GM12878 (cell line): ENCODE measurements around the gene FGD5.

Experiments used
- MXI1 ChIP-seq: fragments of 150-350 bp; IDR thresholded peaks from 2 replicates; pipeline ENCODE4 v1.6.1; 2011; ENCODE audit warnings: low read depth, mild to moderate bottlenecking, inconsistent platforms, low read length, improper control_type of control experiment
- POLR2A ChIP-seq: IDR thresholded peaks from 2 replicates; pipeline ENCODE4 v1.6.1; 2011; ENCODE audit warnings: low read depth, mild to moderate bottlenecking, low read length
- SIN3A ChIP-seq: IDR thresholded peaks from 2 replicates; pipeline ENCODE4 v1.6.1; 2012; ENCODE audit warnings: low read depth, low read length, improper control_type of control experiment
- SRF ChIP-seq, 2 experiments: IDR thresholded peaks; 2 replicates each; pipeline ENCODE4 v1.6.1; 2011; ENCODE audit warnings: low read depth in 2 of 2, low read length in 2 of 2, mild to moderate bottlenecking in 1 of 2, moderate library complexity in 1 of 2
- TAF1 ChIP-seq: IDR thresholded peaks from 2 replicates; pipeline ENCODE4 v1.6.1; 2011; ENCODE audit warnings: mild to moderate bottlenecking, low read depth, low read length, borderline replicate concordance
- YBX1 ChIP-seq: fragments of 450-650 bp; IDR thresholded peaks from 2 replicates; pipeline ENCODE4 v1.6.1; 2016; ENCODE audit warnings: antibody characterized with exemption
- TF ChIP-seq, protein P1 (sequence below), 3 experiments: IDR thresholded peaks in 2 of 3; conservative IDR thresholded peaks in 1 of 3; 2 replicates each; pipeline ENCODE4 v1.5.1; 2011; ENCODE audit warnings: low read depth in 3 of 3, low read length in 3 of 3, mild to moderate bottlenecking in 3 of 3, control low read depth in 2 of 3, moderate library complexity in 2 of 3, inconsistent platforms in 1 of 3, mixed read lengths in 1 of 3; ENCODE audit not compliant: control insufficient read depth in 2 of 3, insufficient read depth in 1 of 3; ENCODE audit errors: extremely low read depth in 1 of 3

DNA sequence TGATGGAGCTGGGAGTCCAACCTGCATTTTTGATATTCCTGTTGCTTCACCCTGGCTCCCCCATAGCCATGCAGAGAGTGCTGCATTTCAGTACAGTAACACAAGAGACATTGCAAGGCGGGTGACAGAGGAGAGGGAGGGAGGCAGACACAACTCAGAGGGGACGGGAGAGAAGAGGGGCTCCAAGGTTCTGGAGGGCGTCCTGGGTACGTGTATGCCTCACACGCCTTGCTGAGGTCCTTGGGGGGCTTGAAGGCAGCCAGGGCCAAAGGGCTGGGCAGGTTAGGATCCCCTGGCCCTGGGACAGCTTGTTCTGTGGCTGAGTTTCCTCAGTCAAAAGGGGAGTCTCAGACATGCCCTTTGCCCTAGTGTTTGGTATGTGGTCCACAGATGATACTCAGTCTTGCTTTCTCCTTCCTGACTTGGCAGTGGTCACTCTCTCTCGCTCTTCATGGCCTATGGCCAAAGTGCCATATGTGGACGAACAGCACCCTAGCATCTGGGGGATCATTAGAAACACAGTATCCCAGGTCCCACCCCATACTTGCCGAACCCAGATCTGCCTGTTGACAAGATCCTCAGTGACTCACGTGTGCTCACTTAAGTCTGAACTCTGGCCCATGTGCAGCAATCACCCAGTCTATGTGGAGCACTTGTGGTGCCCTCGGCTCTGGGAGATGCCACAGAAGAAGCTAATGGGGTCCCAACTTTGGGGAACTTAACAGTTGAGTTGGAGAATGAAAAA is 52.9 kb downstream of the FGD5 start:
- TF ChIP-seq POLR2A: no peak
- TF ChIP-seq MXI1: no peak
- TF ChIP-seq SRF (IDR thresholded peaks at IDR 0.05; ENCODE audit: low read depth in 2 of 2, low read length in 2 of 2): no peak
- TF ChIP-seq, protein P1, sequence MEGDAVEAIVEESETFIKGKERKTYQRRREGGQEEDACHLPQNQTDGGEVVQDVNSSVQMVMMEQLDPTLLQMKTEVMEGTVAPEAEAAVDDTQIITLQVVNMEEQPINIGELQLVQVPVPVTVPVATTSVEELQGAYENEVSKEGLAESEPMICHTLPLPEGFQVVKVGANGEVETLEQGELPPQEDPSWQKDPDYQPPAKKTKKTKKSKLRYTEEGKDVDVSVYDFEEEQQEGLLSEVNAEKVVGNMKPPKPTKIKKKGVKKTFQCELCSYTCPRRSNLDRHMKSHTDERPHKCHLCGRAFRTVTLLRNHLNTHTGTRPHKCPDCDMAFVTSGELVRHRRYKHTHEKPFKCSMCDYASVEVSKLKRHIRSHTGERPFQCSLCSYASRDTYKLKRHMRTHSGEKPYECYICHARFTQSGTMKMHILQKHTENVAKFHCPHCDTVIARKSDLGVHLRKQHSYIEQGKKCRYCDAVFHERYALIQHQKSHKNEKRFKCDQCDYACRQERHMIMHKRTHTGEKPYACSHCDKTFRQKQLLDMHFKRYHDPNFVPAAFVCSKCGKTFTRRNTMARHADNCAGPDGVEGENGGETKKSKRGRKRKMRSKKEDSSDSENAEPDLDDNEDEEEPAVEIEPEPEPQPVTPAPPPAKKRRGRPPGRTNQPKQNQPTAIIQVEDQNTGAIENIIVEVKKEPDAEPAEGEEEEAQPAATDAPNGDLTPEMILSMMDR (IDR thresholded peaks at IDR 0.05 in 2 of 3, conservative IDR thresholded peaks at IDR 0.05 in 1 of 3; ENCODE audit: control insufficient read depth in 2 of 3, extremely low read depth in 1 of 3, insufficient read depth in 1 of 3, low read depth in 3 of 3, low read length in 3 of 3): no peak
- no peak for TF ChIP-seq YBX1
- TF ChIP-seq TAF1: no peak
- no peak for TF ChIP-seq SIN3A
